ENCODE results near the gene RGS19.

Gene RGS19

GRCh38 chr20:64077541-64077875 is 1.8 kb downstream of the RGS19 start:
- no peak for DNase-seq (ENCODE audit: low read depth in 2 of 2)

- no peak for DNase-seq (ENCODE audit: low read depth in 2 of 2)
Measured at GRCh38 chr20:64077094-64077493, 2.2 kb downstream of the RGS19 start.

DNA sequence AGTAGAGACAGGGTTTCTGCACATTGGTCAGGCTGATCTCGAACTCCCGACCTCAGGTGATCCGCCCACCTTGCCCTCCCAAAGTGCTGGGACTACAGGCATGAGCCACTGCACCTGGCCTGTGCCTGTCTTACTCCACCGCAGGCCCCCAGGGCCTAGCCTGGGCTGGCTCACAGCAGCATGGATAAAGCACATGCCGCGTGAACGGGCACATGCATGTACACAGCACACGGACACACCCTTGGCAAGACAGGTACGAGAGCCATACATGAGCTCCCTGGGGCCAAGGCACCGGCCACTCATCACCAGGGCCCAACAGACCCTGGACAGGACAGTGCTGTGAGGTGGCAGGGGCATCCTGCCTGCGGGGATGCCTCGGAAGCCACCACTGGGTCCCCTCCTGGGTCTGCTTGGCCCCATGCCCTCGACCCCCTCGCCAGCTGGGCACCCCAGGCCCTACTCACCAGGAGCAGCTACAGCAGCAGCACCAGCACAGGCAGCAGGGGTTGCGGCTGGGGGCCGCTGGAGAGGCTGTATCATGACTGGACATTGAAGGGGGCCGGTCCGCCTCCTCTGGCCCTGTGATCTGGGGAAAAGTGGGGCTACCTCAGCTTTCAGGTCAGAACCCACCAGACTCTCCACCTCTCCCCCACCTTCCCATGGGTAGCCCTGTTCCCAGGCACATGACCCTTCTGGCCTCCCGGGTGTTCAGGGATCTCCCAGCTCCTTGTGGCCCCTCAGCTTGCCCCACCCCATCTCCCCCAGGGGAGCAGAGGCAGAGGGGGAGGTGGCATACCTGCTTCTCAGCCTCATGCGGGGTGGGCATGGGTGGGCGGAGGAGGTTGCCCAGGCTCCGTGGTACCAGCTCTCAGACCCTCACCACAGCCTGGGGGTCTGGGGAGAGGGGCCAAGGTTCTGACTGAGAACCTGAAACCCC is 3.0 kb downstream of the RGS19 start:
- DNase-seq (ENCODE audit: low read depth in 2 of 2): no peak

GRCh38 chr20:64075556-64075955 is 3.8 kb downstream of the RGS19 start:
- DNase-seq (ENCODE audit: low read depth in 2 of 2): no peak

- DNase-seq (ENCODE audit: low read depth in 2 of 2): no peak
Measured at GRCh38 chr20:64074963-64075362, 4.4 kb downstream of the RGS19 start.

DNA sequence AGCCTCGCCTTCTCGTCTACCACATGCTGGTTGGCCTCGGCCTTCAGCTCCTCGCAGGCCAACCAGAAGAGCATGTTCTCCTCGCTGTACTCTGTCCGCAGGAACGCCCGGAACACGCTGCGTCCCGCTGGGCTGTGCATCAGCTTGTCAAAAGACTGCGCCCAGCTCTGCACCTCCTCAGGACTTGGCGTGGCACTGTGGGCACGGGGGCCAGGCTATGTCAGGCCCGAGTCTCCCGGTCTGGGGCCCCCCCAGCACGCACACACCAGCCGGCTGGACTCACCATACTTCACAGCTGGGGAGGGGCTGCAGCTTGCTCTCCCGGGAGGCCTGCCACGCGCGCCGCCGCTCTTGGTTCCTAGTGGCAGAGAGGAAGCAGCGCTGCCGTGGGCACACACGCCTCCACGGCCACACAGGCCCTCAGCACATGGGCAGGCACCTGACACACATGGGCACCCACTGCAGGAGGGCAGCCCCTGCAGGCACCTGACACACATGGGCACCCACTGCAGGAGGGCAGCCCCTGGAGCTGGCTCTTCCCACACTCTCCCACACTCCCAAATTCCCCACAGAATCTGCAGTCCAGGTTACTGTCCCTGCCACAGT is 5.0 kb downstream of the RGS19 start:
- no peak for DNase-seq (ENCODE audit: low read depth in 2 of 2)

- DNase-seq (ENCODE audit: low read depth in 2 of 2): no peak
Measured at GRCh38 chr20:64073476-64074183, 5.7 kb downstream of the RGS19 start.

GRCh38 chr20:64072498-64073063 is 6.7 kb downstream of the RGS19 start:
- DNase-seq (ENCODE audit: low read depth in 2 of 2): no peak

- DNase-seq (ENCODE audit: low read depth in 2 of 2): no peak
Measured at GRCh38 chr20:64071341-64072332, 7.7 kb downstream of the RGS19 start.

- DNase-seq (ENCODE audit: low read depth in 2 of 2): no peak
Measured at GRCh38 chr20:64070244-64070993, 8.9 kb downstream of the RGS19 start.

- DNase-seq (ENCODE audit: low read depth in 2 of 2): no peak
Measured at GRCh38 chr20:64069614-64070243, 9.6 kb downstream of the RGS19 start.

GRCh38 chr20:64069209-64069613 is 10.1 kb downstream of the RGS19 start:
- no peak for DNase-seq (ENCODE audit: low read depth in 2 of 2)

- DNase-seq (ENCODE audit: low read depth in 2 of 2): no peak
Measured at GRCh38 chr20:64068386-64069208, 10.7 kb downstream of the RGS19 start.

- DNase-seq (ENCODE audit: low read depth in 2 of 2): no peak
Measured at GRCh38 chr20:64067733-64068307, 11.5 kb downstream of the RGS19 start.

- no peak for DNase-seq (ENCODE audit: low read depth in 2 of 2)
Measured at GRCh38 chr20:64067005-64067632, 12.2 kb downstream of the RGS19 start.

GRCh38 chr20:64065974-64066343 is 13.4 kb downstream of the RGS19 start:
- DNase-seq (ENCODE audit: low read depth in 2 of 2): peak in 1 of 2 donors; percentile 40

DNA sequence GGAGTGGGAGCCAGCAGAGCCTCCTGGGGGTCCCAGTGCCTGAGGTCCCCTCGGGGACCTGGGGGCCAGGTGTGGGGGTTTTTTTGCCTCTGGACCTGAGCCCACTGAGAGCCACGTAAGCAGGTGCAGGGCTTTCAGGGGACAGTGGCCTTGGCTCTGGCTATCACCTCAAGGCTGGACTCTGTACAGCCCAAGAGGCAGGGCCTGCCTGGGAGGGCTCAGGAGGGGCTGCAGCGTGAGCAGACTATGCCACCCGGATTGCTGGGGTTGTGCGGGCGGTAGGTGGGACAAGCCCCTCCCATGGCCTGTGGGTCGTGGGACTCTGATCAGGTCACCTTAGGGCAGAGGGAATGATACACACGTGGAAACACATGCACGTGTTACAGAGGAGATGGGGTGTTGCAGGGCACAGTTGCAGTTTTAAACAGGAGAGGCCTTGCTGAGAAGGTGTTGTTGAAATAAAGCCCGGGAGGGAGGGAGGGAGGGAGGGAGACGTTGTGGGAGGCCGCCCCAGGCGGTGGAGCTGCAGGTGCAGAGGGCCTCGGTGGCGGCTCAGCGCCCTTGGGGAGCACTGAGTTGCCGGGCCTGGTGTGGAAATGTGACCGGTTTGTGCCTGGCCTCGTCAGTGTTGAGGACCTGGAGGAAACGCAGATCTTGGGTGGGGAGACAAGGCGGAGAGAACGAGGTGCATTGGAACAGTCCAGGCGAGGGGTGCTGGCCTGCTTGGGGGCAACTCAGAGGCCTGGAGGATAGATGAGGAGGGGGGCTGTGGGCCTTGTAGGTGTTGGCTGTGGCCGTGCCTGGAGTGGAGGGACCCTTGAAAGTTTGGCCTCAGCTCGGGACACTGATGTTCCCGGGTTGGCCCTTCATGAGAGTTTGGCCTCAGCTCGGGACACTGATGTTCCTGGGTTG is 14.0 kb downstream of the RGS19 start:
- DNase-seq (ENCODE audit: low read depth in 2 of 2): no peak

All from activated CD4-positive, alpha-beta T cell treated with anti-CD3 and anti-CD28 coated beads for 24 hours (primary cell).